Left lung (tissue), 10 donors: ENCODE measurements around the gene DHRSX. TPM values are rescaled to one million over a fixed set of nuclear protein-coding genes. Genes with fewer than 3 reads are reported as not detected.

ENCODE experiments used
- ATAC-seq: fragments of 200-7000 bp; cut with Tn5 transposase; one replicate; pipeline ENCODE4 v1.9.1; 2020; ENCODE audit warnings: moderate library complexity
- DNase-seq, 4 donors: peaks; one replicate each; pipeline ENCODE4 v3.0.0-alpha.2; 2013 to 2020
- H3K27ac ChIP-seq, 2 donors: fragments of 200-600 bp; sonication (generic) in 1 of 2; one replicate each; pipeline versions ENCODE4 v1.5.0 to v1.8.0; 2020 to 2021
- H3K27me3 ChIP-seq, 2 donors: fragments of 200-600 bp; sonication (generic) in 1 of 2; one replicate each; pipeline versions ENCODE4 v1.5.0 to v1.8.0; 2020 to 2021
- H3K36me3 ChIP-seq, 2 donors: fragments of 200-600 bp; sonication (generic) in 1 of 2; one replicate each; pipeline versions ENCODE4 v1.5.0 to v1.8.0; 2020 to 2021
- H3K4me1 ChIP-seq, 2 donors: fragments of 200-600 bp; one replicate each; pipeline ENCODE4 v1.8.0; 2021
- H3K4me3 ChIP-seq, 2 donors: fragments of 200-600 bp; sonication (generic) in 1 of 2; one replicate each; pipeline versions ENCODE4 v1.5.0 to v1.8.0; 2020 to 2021; ENCODE audit warnings: mild to moderate bottlenecking in 1 of 2
- H3K9me3 ChIP-seq, 2 donors: fragments of 200-600 bp; sonication (generic) in 1 of 2; one replicate each; pipeline versions ENCODE4 v1.5.0 to v1.8.0; 2020 to 2021
- CTCF ChIP-seq, 2 donors: fragments of 200-600 bp; sonication (generic) in 1 of 2; IDR thresholded peaks; one replicate each; pipeline versions ENCODE4 v1.5.0 to v1.8.0; 2021; ENCODE audit warnings: antibody characterized with exemption in 2 of 2
- intact Hi-C, 2 donors: fragments of 100-400 bp; cut with DNase I; formaldehyde crosslinking; loops; one replicate each; pipeline versions ENCODE4 v1.11.2 to v1.14.2; 2022
- polyA plus RNA-seq, 6 donors: library from polyadenylated mRNA; unstranded; fragments of 120-200 nt; gene quantifications; one replicate each; pipeline ENCODE4 v1.2.1, GENCODE V29; 2013; ENCODE audit not compliant: insufficient read length in 6 of 6
- total RNA-seq, 2 donors: library from RNA; stranded (reverse); fragmentation: NEBNext Ultra II Directional; extraction: Animal tissue kit (Norgen Biotek cat#: 25700); gene quantifications; one replicate each; pipeline ENCODE4 v1.2.1, GENCODE V29; 2021
- donor health status: DM: no; HTN: yes; CAD: no.
- donor health status: DM: no; HTN: no; CAD: no.

DHRSX gene
- total and polyA plus RNA-seq, 8 donors = 20.2 to 31.5 (median 26.8) TPM

DNA sequence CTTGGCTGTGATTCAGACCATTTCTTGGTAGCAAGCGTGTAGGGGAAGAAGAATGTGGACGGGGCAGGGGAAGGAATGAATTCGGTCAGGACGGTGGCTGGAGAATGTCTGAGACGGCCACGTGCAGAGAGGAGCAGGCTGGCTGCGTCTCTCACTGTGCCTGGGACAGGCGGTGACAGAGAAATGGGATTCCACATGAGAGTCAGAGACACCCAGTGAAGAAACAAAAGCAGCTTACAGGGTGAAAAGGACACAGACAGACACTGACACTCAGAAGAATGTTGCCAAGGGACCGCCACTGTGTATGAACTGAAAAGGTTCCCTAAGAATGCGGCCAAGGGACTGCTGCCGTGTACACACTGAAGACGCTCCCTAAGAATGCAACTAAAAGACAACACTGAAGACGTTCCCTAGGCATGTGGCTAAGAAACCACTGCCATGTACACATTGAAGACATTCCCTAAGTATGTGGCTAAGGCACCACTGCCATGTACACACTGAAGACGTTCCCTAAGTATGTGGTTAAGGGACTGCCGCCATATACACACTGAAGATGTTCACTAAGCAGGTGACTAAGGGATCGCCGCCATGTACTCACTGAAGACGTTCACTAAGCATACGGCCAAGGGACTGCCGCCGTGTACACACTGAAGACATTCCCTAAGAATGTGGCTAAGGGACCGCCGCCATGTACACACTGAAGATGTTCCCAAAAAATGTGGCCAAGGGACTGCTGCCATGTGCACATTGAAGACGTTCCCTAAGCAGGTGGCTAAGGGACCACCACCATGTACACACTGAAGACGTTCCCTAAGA, 49.1 kb downstream of the DHRSX start:
- Histone ChIP-seq H3K27me3 (no peaks in the 10 kb centered on the region), H3K9me3 (peaks cover 0 to 5% of the 10 kb centered on the region in 2 donors), H3K4me1 (no peaks in the 10 kb centered on the region), H3K36me3 (no peaks in the 10 kb centered on the region), H3K4me3 (no peak overlapping the region), H3K27ac (no peak overlapping the region)
- intact Hi-C loops = no loop called here
- DNase-seq = no peak
- TF ChIP-seq CTCF (IDR thresholded peaks at IDR 0.05) = no peak
- ATAC-seq = no peak

- Histone ChIP-seq H3K36me3 (no peaks in the 10 kb centered on the region), H3K4me1 (no peaks in the 10 kb centered on the region), H3K4me3 (no peak overlapping the region), H3K27me3 (no peaks in the 10 kb centered on the region), H3K9me3 (peaks cover 0 to 5% of the 10 kb centered on the region in 2 donors), H3K27ac (no peak overlapping the region)
- no peak for TF ChIP-seq CTCF (IDR thresholded peaks at IDR 0.05)
- intact Hi-C loops = no loop called here
- DNase-seq = no peak
- ATAC-seq = no peak
Observed at GRCh38 chrX:2450681-2451080, 50.1 kb downstream of the DHRSX start.

DNA sequence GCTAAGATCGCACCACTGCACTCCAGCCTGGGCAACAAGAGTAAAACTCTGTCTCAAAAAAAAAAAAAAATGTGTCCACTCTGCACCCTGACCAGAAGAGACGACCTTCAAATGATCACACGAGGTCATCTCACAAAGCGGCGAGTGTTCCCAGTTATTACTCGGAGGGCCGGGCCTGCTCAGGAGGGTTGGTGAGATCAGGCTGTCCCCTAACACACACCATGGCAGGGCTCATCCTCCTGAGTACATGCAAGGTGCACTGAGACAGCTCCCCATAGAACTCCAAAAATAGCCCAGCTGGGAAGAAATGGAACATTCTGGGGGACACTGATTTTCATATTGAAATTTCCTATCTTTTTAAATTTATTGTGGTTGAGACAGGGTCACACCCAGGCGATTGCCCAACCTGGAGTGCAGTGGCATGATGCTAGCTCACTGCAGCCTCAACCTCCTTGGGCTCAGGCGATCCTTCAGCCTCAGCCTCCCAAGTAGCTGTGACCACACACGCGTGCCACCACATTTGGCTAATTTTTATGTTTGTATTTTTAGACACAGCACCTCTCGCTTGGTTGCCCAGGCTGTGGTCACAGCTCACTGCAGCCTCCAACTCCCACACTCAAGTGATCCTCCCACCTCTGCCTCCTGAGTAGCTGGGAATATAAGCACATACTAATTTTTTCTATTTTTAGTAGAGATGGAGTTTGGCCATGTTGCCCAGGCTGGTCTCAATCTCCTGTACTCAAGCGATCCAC, 51.5 kb downstream of the DHRSX start:
- Histone ChIP-seq H3K36me3 (no peaks in the 10 kb centered on the region), H3K27ac (no peak overlapping the region), H3K4me3 (no peak overlapping the region), H3K4me1 (no peaks in the 10 kb centered on the region), H3K27me3 (no peaks in the 10 kb centered on the region), H3K9me3 (peaks cover 0 to 5% of the 10 kb centered on the region in 2 donors)
- ATAC-seq (no peak), DNase-seq (no peak)
- intact Hi-C loops = no loop called here
- TF ChIP-seq CTCF (IDR thresholded peaks at IDR 0.05) = no peak

DNA sequence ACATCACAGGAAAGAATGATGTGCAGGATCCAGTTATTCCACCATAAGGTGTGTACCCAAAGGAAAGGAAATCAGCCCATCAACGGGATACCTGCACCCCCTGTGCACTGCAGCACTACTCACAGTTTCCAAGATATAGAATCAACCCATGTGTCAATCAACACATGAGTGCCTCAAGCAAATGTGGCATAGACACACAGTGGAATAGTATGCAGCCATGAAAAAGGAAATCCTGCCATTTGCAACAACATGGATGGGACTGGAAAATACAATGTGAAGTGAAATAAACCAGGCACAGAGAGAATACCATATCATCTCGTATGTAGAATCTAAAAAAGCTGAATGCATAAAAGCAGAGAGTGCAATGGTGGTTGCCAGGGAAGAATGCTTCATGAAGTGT, 53.3 kb downstream of the DHRSX start:
- Histone ChIP-seq H3K9me3 (peaks cover 0 to 5% of the 10 kb centered on the region in 2 donors), H3K4me3 (no peak overlapping the region), H3K36me3 (no peaks in the 10 kb centered on the region), H3K4me1 (no peaks in the 10 kb centered on the region), H3K27me3 (no peaks in the 10 kb centered on the region), H3K27ac (no peak overlapping the region)
- ATAC-seq (no peak), DNase-seq (no peak)
- TF ChIP-seq CTCF (IDR thresholded peaks at IDR 0.05) = no peak
- intact Hi-C loops = no loop called here

- Histone ChIP-seq H3K27ac (no peak overlapping the region), H3K27me3 (no peaks in the 10 kb centered on the region), H3K4me1 (no peaks in the 10 kb centered on the region), H3K9me3 (peaks cover 0 to 5% of the 10 kb centered on the region in 2 donors), H3K36me3 (no peaks in the 10 kb centered on the region), H3K4me3 (no peak overlapping the region)
- intact Hi-C loops = no loop called here
- no peak for DNase-seq
- ATAC-seq = no peak
- TF ChIP-seq CTCF (IDR thresholded peaks at IDR 0.05) = no peak
Observed at GRCh38 chrX:2446815-2447214, 54.0 kb downstream of the DHRSX start.
